Immature natural killer cell (primary cell): ENCODE results near the gene SEC11A. TPM values are rescaled to one million over a fixed set of nuclear protein-coding genes. Genes with fewer than 3 reads are reported as not detected.
A peak's percentile ranks its signal among the peaks of the same experiment; 100 is the strongest.
"Not testable (repeated sequence)": the region's sequence is repeated elsewhere in the genome, so short reads cannot be mapped to it uniquely, and the experiment has no call there.

ENCODE experiments used
- DNase-seq, 3 donors: peaks; one replicate each; pipeline ENCODE4 v3.0.0; 2022; ENCODE audit warnings: mixed read lengths in 1 of 3
- H3K27ac Mint-ChIP-seq, 6 donors: one replicate each; pipeline ENCODE4 v1.8.0; 2020; ENCODE audit warnings: mixed read lengths in 6 of 6, mild to moderate bottlenecking in 5 of 6, inconsistent platforms in 4 of 6, moderate library complexity in 3 of 6
- H3K27me3 Mint-ChIP-seq, 3 donors: one replicate each; pipeline ENCODE4 v1.8.0; 2020 to 2021; ENCODE audit warnings: low read depth in 3 of 3, mild to moderate bottlenecking in 3 of 3, mixed read lengths in 3 of 3, moderate library complexity in 3 of 3, inconsistent platforms in 1 of 3
- H3K36me3 Mint-ChIP-seq, 3 donors: one replicate each; pipeline ENCODE4 v1.8.0; 2020; ENCODE audit warnings: mixed read lengths in 3 of 3, inconsistent platforms in 2 of 3, mild to moderate bottlenecking in 2 of 3
- H3K4me1 Mint-ChIP-seq, 2 donors: one replicate each; pipeline ENCODE4 v1.8.0; 2020; ENCODE audit warnings: inconsistent platforms in 2 of 2, mild to moderate bottlenecking in 2 of 2, mixed read lengths in 2 of 2, moderate library complexity in 1 of 2
- H3K4me3 Mint-ChIP-seq, 5 donors: one replicate each; pipeline ENCODE4 v1.8.0; 2020; ENCODE audit warnings: mild to moderate bottlenecking in 5 of 5, mixed read lengths in 5 of 5, inconsistent platforms in 3 of 5, moderate library complexity in 3 of 5
- H3K9me3 Mint-ChIP-seq, 6 donors: one replicate each; pipeline ENCODE4 v1.8.0; 2020; ENCODE audit warnings: mild to moderate bottlenecking in 6 of 6, mixed read lengths in 6 of 6, inconsistent platforms in 4 of 6, moderate library complexity in 3 of 6
- polyA plus RNA-seq, 3 donors: library from polyadenylated mRNA; unstranded; fragments of 300-500 nt; fragmentation: Illumina TruSeq; gene quantifications; one replicate each; pipeline ENCODE4 v1.2.3, GENCODE V29; 2021

The SEC11A gene
- polyA plus RNA-seq, 3 donors from 2014 or later: 173 to 210 (median 188) TPM

- H3K27ac Mint-ChIP-seq: peak overlapping the region in 1 of 6 donors; percentile 36
- H3K27me3 Mint-ChIP-seq, H3K4me3 Mint-ChIP-seq, H3K9me3 Mint-ChIP-seq, DNase-seq, H3K4me1 Mint-ChIP-seq: not testable (repeated sequence)
- H3K36me3 Mint-ChIP-seq: peaks cover 13 to 37% (median 31%) of the 10 kb centered on the region in 3 donors
Measured at GRCh38 chr15:84641871-84642270, 74.1 kb downstream of the SEC11A start.

GRCh38 chr15:84638103-84638502, 77.8 kb downstream of the SEC11A start:
- Mint-ChIP-seq H3K36me3 (peaks cover 11 to 32% (median 22%) of the 10 kb centered on the region in 3 donors), H3K27me3 (peaks cover 0 to 1% (median 0%) of the 10 kb centered on the region in 3 donors), H3K4me3 (no peak overlapping the region), H3K4me1 (peaks cover 25 to 36% of the 10 kb centered on the region in 2 donors), H3K27ac (peak overlapping the region in 1 of 6 donors; percentile 18), H3K9me3 (no peaks in the 10 kb centered on the region)
- no peak for DNase-seq

GRCh38 chr15:84634228-84634837, 81.6 kb downstream of the SEC11A start:
- H3K27ac Mint-ChIP-seq: peak overlapping the region; percentile 84 to 91 (median 86)
- H3K4me3 Mint-ChIP-seq: peak overlapping the region; percentile 82 to 94 (median 86)
- H3K9me3 Mint-ChIP-seq: no peaks in the 10 kb centered on the region
- no peak for DNase-seq
- H3K36me3 Mint-ChIP-seq: peaks cover 4 to 14% (median 9%) of the 10 kb centered on the region in 3 donors
- H3K27me3 Mint-ChIP-seq: peaks cover 3 to 13% (median 9%) of the 10 kb centered on the region in 3 donors
- H3K4me1 Mint-ChIP-seq: peaks cover 47 to 59% of the 10 kb centered on the region in 2 donors

GRCh38 chr15:84633311-84634227, 82.4 kb downstream of the SEC11A start:
- Mint-ChIP-seq H3K27me3 (peaks cover 3 to 13% (median 9%) of the 10 kb centered on the region in 3 donors), H3K27ac (peak overlapping the region; percentile 86 to 97 (median 96)), H3K4me3 (peak overlapping the region; percentile 95 to 99 (median 96)), H3K36me3 (peaks cover 4 to 10% (median 5%) of the 10 kb centered on the region in 3 donors), H3K9me3 (no peaks in the 10 kb centered on the region), H3K4me1 (peaks cover 47 to 59% of the 10 kb centered on the region in 2 donors)
- peak; percentile 69 to 73 (median 69) for DNase-seq

GRCh38 chr15:84631706-84632272, 84.2 kb downstream of the SEC11A start:
- Mint-ChIP-seq H3K27ac (peak overlapping the region; percentile 95 to 98 (median 97)), H3K4me3 (peak overlapping the region; percentile 94 to 99 (median 96)), H3K4me1 (peaks cover 45 to 53% of the 10 kb centered on the region in 2 donors), H3K27me3 (peaks cover 3 to 13% (median 9%) of the 10 kb centered on the region in 3 donors), H3K9me3 (no peaks in the 10 kb centered on the region), H3K36me3 (no peaks in the 10 kb centered on the region)
- DNase-seq: no peak

GRCh38 chr15:84629033-84629432, 86.9 kb downstream of the SEC11A start:
- H3K9me3 Mint-ChIP-seq: no peaks in the 10 kb centered on the region
- no peak for DNase-seq
- H3K27me3 Mint-ChIP-seq: peaks cover 3 to 13% (median 9%) of the 10 kb centered on the region in 3 donors
- peaks cover 0 to 14% (median 10%) of the 10 kb centered on the region in 3 donors for H3K36me3 Mint-ChIP-seq
- H3K4me3 Mint-ChIP-seq: peak overlapping the region in 2 of 5 donors; percentile 8 to 44
- H3K4me1 Mint-ChIP-seq: peaks cover 26 to 30% of the 10 kb centered on the region in 2 donors
- H3K27ac Mint-ChIP-seq: peak overlapping the region in 1 of 6 donors; percentile 45

GRCh38 chr15:84625123-84625522, 90.8 kb downstream of the SEC11A start:
- Mint-ChIP-seq H3K36me3 (peaks cover 28 to 44% (median 41%) of the 10 kb centered on the region in 3 donors), H3K4me3 (no peak overlapping the region), H3K27ac (no peak overlapping the region), H3K9me3 (peaks cover 2 to 24% (median 22%) of the 10 kb centered on the region in 6 donors), H3K27me3 (no peaks in the 10 kb centered on the region), H3K4me1 (no peaks in the 10 kb centered on the region)
- no peak for DNase-seq

- DNase-seq: no peak
- Mint-ChIP-seq H3K36me3 (peaks cover 30 to 48% (median 47%) of the 10 kb centered on the region in 3 donors), H3K9me3 (peaks cover 2 to 24% (median 22%) of the 10 kb centered on the region in 6 donors), H3K27me3 (no peaks in the 10 kb centered on the region), H3K27ac (peak overlapping the region in 1 of 6 donors; percentile 37), H3K4me3 (no peak overlapping the region), H3K4me1 (no peaks in the 10 kb centered on the region)
Measured at GRCh38 chr15:84624359-84624758, 91.6 kb downstream of the SEC11A start.

- Mint-ChIP-seq H3K4me1 (no peaks in the 10 kb centered on the region), H3K27ac (no peak overlapping the region), H3K4me3 (no peak overlapping the region), H3K36me3 (peaks cover 30 to 50% (median 47%) of the 10 kb centered on the region in 3 donors), H3K27me3 (no peaks in the 10 kb centered on the region), H3K9me3 (peaks cover 2 to 24% (median 22%) of the 10 kb centered on the region in 6 donors)
- DNase-seq: no peak
Measured at GRCh38 chr15:84621358-84621979, 94.5 kb downstream of the SEC11A start.

- Mint-ChIP-seq H3K27me3 (no peaks in the 10 kb centered on the region), H3K9me3 (peaks cover 2 to 24% (median 22%) of the 10 kb centered on the region in 6 donors), H3K4me3 (no peak overlapping the region), H3K36me3 (peaks cover 30 to 53% (median 46%) of the 10 kb centered on the region in 3 donors), H3K27ac (no peak overlapping the region), H3K4me1 (no peaks in the 10 kb centered on the region)
- DNase-seq: no peak
Measured at GRCh38 chr15:84620626-84621025, 95.3 kb downstream of the SEC11A start.

Other genes starting within 250 kb of the SEC11A start
- 10 to 100 TPM in 1 of 3 donors, 1 to 10 TPM in 2; 5.8 to 14.7 (median 6.8) TPM for gene ZSCAN2, start 115.1 kb downstream of the SEC11A start, polyA plus RNA-seq
- gene WDR73, start 61.9 kb downstream of the SEC11A start, polyA plus RNA-seq: 10 to 100 TPM; 11.4 to 22.5 (median 17.0) TPM
- 10 to 100 TPM in 1 of 3 donors, 1 to 10 TPM in 2; 3.2 to 10.8 (median 10.0) TPM for gene NMB, start 57.9 kb downstream of the SEC11A start, polyA plus RNA-seq
- gene ZNF592, start 32.5 kb upstream of the SEC11A start, polyA plus RNA-seq: 1 to 10 TPM; 2.1 to 10.0 (median 2.4) TPM
- not detected for gene ALPK3, start 101.2 kb upstream of the SEC11A start, polyA plus RNA-seq
- gene SLC28A1, start 168.5 kb upstream of the SEC11A start, polyA plus RNA-seq: not detected